ENCODE measurements around the gene SAFB2. TPM values are rescaled to one million over a fixed set of nuclear protein-coding genes. Genes with fewer than 3 reads are reported as not detected.

The SAFB2 gene
- total RNA-seq, 1 experiment from 2014 or later = 86.9 TPM

GRCh38 chr19:5575590-5575989 is 47.0 kb downstream of the SAFB2 start:
- peaks cover 10 to 20% of the 10 kb centered on the region in 2 experiments for H3K4me1 ChIP-seq (ENCODE audit: control insufficient read depth in 1 of 2, insufficient read depth in 2 of 2, low read length in 2 of 2)
- no peaks in the 10 kb centered on the region for H3K9me2 ChIP-seq (ENCODE audit: insufficient read depth)
- ATAC-seq = no peak
- ChIA-PET CTCF (no interaction called here), POLR2A (no interaction called here), RAD21 (ENCODE audit: low non-redundant PET in 1 of 2, low total read pairs in 2 of 2, uncharacterized antibody in 2 of 2, unreplicated experiment in 2 of 2) (no interaction called here)
- no peak overlapping the region for H3K4me2 ChIP-seq (ENCODE audit: low read length)
- no peak overlapping the region for H3K4me3 ChIP-seq (replicated peaks in 1 of 2; ENCODE audit: low read depth in 1 of 2, low read length in 2 of 2)
- H3K79me2 ChIP-seq (ENCODE audit: insufficient read depth, low read length) = no peaks in the 10 kb centered on the region
- BruUV-seq (replicated peaks) = no TSS peak
- no peaks in the 10 kb centered on the region for H3K9me3 ChIP-seq (ENCODE audit: control insufficient read depth in 1 of 2, insufficient read depth in 1 of 2, low read depth in 1 of 2, low read length in 2 of 2)
- H4K20me1 ChIP-seq (ENCODE audit: insufficient read depth) = no peaks in the 10 kb centered on the region
- no peaks in the 10 kb centered on the region for H3K27me3 ChIP-seq (ENCODE audit: insufficient read depth, low read length)
- H2AFZ ChIP-seq (ENCODE audit: low read depth, low read length, poor library complexity, severe bottlenecking) = no peak overlapping the region
- no peak overlapping the region for H3K27ac ChIP-seq (ENCODE audit: low read depth, low read length)
- H3K36me3 ChIP-seq (ENCODE audit: control insufficient read depth in 1 of 2, insufficient read depth in 2 of 2, low read length in 2 of 2) = no peaks in the 10 kb centered on the region
- intact Hi-C loops (cut with micrococcal nuclease) = loop anchor here (5.0 kb wide), 1 partner anchor 528 kb away; no protein-coding TSS in a partner anchor
- DNase-seq (ENCODE audit: low read depth, low spot score) = no peak
- H3K9ac ChIP-seq (ENCODE audit: low read length) = no peak overlapping the region
- TF ChIP-seq TCF7L2 (IDR thresholded peaks at IDR 0.05; ENCODE audit: borderline replicate concordance, extremely low read depth, insufficient read depth, insufficient read length) (no peak), ELF1 (IDR thresholded peaks at IDR 0.05; ENCODE audit: borderline replicate concordance, low read depth) (no peak), ATF3 (IDR thresholded peaks at IDR 0.05) (no peak), ZBTB33 (IDR thresholded peaks at IDR 0.05; ENCODE audit: extremely low read depth, insufficient replicate concordance, low read length) (no peak), EGR1 (IDR thresholded peaks at IDR 0.05; ENCODE audit: low read depth) (no peak), CEBPB (IDR thresholded peaks at IDR 0.05; ENCODE audit: low read depth) (no peak), EZH2phosphoT487 (IDR thresholded peaks at IDR 0.05; ENCODE audit: borderline replicate concordance) (no peak), SP1 (IDR thresholded peaks at IDR 0.05; ENCODE audit: low read depth) (no peak), ZNF274 (IDR thresholded peaks at IDR 0.05; ENCODE audit: low read depth, low read length) (no peak)
